ENCODE results near the gene MMS22L. TPM values are rescaled to one million over a fixed set of nuclear protein-coding genes. Genes with fewer than 3 reads are reported as not detected.

MMS22L gene
- total RNA-seq, 1 donor from 2014 or later: 9.4 TPM

- Histone ChIP-seq H3K36me3 (ENCODE audit: control insufficient read depth, insufficient read depth, low read length) (no peaks in the 10 kb centered on the region), H3K27me3 (ENCODE audit: control insufficient read depth, insufficient read depth, low read length) (no peaks in the 10 kb centered on the region), H3K4me3 (ENCODE audit: low read depth, low read length) (no peak overlapping the region)
- no peak for TF ChIP-seq CTCF (IDR thresholded peaks at IDR 0.05; ENCODE audit: insufficient read depth, low read length, poor library complexity, severe bottlenecking)
- DNase-seq (ENCODE audit: low read depth): no peak
Measured at GRCh38 chr6:97292671-97293070, 9.7 kb upstream of the MMS22L start.

DNA sequence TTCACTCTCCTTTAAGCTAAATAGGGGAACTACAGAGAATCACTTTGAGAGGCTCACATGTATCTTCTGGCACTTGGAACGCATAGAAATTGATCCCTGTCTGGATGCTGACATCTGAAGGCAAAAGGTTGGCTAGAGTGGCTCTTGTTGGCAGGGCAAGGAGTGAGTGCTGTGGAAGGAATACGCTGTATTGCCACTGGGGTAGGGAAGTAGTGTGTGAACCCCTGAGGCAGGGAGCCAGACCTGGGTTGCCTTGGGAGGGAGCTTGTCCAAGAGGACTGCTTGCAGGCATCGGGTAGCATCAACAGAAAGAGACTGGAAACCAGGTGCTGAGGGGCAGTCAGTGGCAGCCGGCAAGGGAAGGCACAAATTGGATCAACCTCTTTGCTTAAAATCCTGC, 8.9 kb upstream of the MMS22L start:
- DNase-seq (ENCODE audit: low read depth): no peak
- Histone ChIP-seq H3K4me3 (ENCODE audit: low read depth, low read length) (no peak overlapping the region), H3K36me3 (ENCODE audit: control insufficient read depth, insufficient read depth, low read length) (no peaks in the 10 kb centered on the region), H3K27me3 (ENCODE audit: control insufficient read depth, insufficient read depth, low read length) (no peaks in the 10 kb centered on the region)
- TF ChIP-seq CTCF (IDR thresholded peaks at IDR 0.05; ENCODE audit: insufficient read depth, low read length, poor library complexity, severe bottlenecking): no peak

GRCh38 chr6:97289332-97289731, 6.3 kb upstream of the MMS22L start:
- Histone ChIP-seq H3K4me3 (ENCODE audit: low read depth, low read length) (no peak overlapping the region), H3K36me3 (ENCODE audit: control insufficient read depth, insufficient read depth, low read length) (no peaks in the 10 kb centered on the region), H3K27me3 (ENCODE audit: control insufficient read depth, insufficient read depth, low read length) (no peaks in the 10 kb centered on the region)
- no peak for TF ChIP-seq CTCF (IDR thresholded peaks at IDR 0.05; ENCODE audit: insufficient read depth, low read length, poor library complexity, severe bottlenecking)
- DNase-seq (ENCODE audit: low read depth): no peak

GRCh38 chr6:97288188-97288587, 5.2 kb upstream of the MMS22L start:
- Histone ChIP-seq H3K27me3 (ENCODE audit: control insufficient read depth, insufficient read depth, low read length) (no peaks in the 10 kb centered on the region), H3K4me3 (ENCODE audit: low read depth, low read length) (no peak overlapping the region), H3K36me3 (ENCODE audit: control insufficient read depth, insufficient read depth, low read length) (no peaks in the 10 kb centered on the region)
- TF ChIP-seq CTCF (IDR thresholded peaks at IDR 0.05; ENCODE audit: insufficient read depth, low read length, poor library complexity, severe bottlenecking): no peak
- DNase-seq (ENCODE audit: low read depth): no peak

GRCh38 chr6:97282238-97282725, 734 bp downstream of the MMS22L start:
- Histone ChIP-seq H3K4me3 (ENCODE audit: low read depth, low read length) (peak overlapping the region; percentile 98), H3K27me3 (ENCODE audit: control insufficient read depth, insufficient read depth, low read length) (no peaks in the 10 kb centered on the region), H3K36me3 (ENCODE audit: control insufficient read depth, insufficient read depth, low read length) (no peaks in the 10 kb centered on the region)
- TF ChIP-seq CTCF (IDR thresholded peaks at IDR 0.05; ENCODE audit: insufficient read depth, low read length, poor library complexity, severe bottlenecking): no peak
- DNase-seq (ENCODE audit: low read depth): no peak

- no peaks in the 10 kb centered on the region for H3K36me3 ChIP-seq (ENCODE audit: control insufficient read depth, insufficient read depth, low read length)
- no peak overlapping the region for H3K4me3 ChIP-seq (ENCODE audit: low read depth, low read length)
- H3K27me3 ChIP-seq (ENCODE audit: control insufficient read depth, insufficient read depth, low read length): no peaks in the 10 kb centered on the region
- TF ChIP-seq CTCF (IDR thresholded peaks at IDR 0.05; ENCODE audit: insufficient read depth, low read length, poor library complexity, severe bottlenecking): no peak
- DNase-seq (ENCODE audit: low read depth): no peak
Measured at GRCh38 chr6:97280766-97281165, 2.2 kb downstream of the MMS22L start.
